Body of pancreas (tissue), 4 donors: ENCODE data around the gene SORCS2.

Experiments
- POLR2A ChIP-seq, 3 donors: fragments of 450-650 bp; IDR thresholded peaks; one replicate each; pipeline ENCODE4 v1.6.1; 2016; ENCODE audit warnings: antibody characterized with exemption in 3 of 3, mild to moderate bottlenecking in 2 of 3
- TF ChIP-seq, protein P1 (sequence below), 7 experiments: fragments of 450-650 bp in 4 of 7; fragments of 200-600 bp in 3 of 7; sonication (generic) in 3 of 7; IDR thresholded peaks; one replicate each; pipeline ENCODE4 v1.5.1; 2016 to 2019; ENCODE audit warnings: antibody characterized with exemption in 7 of 7

DNA sequence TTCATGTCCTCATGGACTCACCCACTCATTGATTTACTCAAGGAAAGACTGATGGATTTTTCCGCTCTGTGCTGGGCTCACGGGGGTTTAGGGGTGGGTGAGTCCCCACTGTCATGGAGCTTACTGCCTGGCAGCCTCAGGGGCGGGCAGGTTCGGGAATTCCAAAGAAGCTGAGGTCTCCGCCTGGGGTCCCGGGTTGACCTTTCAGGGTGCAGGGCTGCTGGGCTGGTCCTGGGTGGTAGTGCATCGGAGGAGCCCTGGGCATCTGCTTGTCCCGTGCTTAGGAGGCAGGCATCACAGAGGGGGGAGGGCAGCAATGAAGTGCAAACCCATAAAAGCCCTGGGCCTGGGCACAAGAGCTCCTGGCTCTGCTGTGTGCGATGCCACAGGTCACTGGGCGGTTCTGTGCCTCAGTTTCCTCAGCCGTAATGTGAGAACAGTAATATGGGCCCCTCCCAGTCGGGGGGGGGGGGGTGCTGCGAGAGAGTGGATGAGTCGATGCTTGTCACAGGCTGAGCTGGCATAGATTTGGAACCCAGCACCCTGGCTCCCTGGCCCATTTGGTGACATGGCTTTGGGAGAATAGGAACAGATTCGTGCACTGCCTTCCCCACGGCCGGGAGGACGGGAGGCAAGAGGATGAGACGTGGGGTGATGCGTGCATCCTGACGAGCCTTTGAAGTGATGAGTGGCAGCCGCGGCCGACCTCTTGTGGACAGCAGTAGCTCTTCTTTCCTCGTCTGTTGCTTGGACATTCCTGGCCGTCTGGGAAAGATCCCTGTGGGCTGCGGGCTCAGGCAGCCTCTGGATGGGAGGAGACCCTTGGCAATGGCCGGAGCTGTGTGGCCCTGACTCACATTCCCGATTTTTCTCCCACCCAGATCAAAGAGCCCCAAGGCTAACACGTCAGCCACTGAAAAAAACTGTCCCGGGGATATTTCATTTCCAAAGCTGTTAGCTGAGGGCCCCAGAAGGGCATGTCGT lies 200.4 kb downstream of the SORCS2 start:
- TF ChIP-seq, protein P1, sequence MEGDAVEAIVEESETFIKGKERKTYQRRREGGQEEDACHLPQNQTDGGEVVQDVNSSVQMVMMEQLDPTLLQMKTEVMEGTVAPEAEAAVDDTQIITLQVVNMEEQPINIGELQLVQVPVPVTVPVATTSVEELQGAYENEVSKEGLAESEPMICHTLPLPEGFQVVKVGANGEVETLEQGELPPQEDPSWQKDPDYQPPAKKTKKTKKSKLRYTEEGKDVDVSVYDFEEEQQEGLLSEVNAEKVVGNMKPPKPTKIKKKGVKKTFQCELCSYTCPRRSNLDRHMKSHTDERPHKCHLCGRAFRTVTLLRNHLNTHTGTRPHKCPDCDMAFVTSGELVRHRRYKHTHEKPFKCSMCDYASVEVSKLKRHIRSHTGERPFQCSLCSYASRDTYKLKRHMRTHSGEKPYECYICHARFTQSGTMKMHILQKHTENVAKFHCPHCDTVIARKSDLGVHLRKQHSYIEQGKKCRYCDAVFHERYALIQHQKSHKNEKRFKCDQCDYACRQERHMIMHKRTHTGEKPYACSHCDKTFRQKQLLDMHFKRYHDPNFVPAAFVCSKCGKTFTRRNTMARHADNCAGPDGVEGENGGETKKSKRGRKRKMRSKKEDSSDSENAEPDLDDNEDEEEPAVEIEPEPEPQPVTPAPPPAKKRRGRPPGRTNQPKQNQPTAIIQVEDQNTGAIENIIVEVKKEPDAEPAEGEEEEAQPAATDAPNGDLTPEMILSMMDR (IDR thresholded peaks at IDR 0.05): no peak
- no peak for TF ChIP-seq POLR2A (IDR thresholded peaks at IDR 0.05)
